Choroid plexus epithelial cell (primary cell): ENCODE measurements around the gene CHD8.

ENCODE experiments used
- DNase-seq: peaks from one replicate; pipeline ENCODE4 v3.0.0-alpha.2; 2010; ENCODE audit warnings: low read depth
- H3K4me3 ChIP-seq: 2 replicates; pipeline ENCODE4 v1.5.1; 2011; ENCODE audit warnings: low read depth, mild to moderate bottlenecking, control low read depth, low read length, moderate library complexity
- TF ChIP-seq, protein P1 (sequence below): conservative IDR thresholded peaks from 2 replicates; pipeline ENCODE4 v1.5.1; 2011; ENCODE audit warnings: low read depth, mild to moderate bottlenecking, control low read depth, inconsistent platforms, low read length, moderate library complexity

The CHD8 gene

DNA sequence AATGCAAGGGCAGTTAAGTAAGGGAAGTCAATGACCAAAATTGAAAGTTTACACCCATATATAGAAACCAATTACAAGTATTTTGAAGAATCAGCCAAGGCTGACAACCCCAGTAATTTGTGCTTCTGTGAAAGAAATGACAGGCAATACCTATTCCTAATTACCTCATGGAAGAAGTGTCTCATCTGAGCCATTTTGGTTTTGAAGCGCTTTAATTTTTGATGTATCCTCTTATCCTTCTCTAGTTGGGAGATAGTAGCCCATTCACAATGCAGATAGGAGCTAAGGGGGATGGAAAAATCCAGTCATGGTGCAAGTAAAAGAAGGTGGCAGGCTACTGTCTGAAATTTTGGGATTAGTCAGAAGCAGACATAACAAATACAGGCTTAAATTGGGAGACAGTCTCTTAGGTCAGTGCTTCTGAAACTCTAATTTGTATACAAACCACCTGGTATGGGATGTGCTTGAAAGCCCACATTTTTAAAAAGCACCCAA, 41.7 kb downstream of the CHD8 start:
- H3K4me3 ChIP-seq = no peak overlapping the region
- TF ChIP-seq, protein P1, sequence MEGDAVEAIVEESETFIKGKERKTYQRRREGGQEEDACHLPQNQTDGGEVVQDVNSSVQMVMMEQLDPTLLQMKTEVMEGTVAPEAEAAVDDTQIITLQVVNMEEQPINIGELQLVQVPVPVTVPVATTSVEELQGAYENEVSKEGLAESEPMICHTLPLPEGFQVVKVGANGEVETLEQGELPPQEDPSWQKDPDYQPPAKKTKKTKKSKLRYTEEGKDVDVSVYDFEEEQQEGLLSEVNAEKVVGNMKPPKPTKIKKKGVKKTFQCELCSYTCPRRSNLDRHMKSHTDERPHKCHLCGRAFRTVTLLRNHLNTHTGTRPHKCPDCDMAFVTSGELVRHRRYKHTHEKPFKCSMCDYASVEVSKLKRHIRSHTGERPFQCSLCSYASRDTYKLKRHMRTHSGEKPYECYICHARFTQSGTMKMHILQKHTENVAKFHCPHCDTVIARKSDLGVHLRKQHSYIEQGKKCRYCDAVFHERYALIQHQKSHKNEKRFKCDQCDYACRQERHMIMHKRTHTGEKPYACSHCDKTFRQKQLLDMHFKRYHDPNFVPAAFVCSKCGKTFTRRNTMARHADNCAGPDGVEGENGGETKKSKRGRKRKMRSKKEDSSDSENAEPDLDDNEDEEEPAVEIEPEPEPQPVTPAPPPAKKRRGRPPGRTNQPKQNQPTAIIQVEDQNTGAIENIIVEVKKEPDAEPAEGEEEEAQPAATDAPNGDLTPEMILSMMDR = no peak
- no peak for DNase-seq

DNA sequence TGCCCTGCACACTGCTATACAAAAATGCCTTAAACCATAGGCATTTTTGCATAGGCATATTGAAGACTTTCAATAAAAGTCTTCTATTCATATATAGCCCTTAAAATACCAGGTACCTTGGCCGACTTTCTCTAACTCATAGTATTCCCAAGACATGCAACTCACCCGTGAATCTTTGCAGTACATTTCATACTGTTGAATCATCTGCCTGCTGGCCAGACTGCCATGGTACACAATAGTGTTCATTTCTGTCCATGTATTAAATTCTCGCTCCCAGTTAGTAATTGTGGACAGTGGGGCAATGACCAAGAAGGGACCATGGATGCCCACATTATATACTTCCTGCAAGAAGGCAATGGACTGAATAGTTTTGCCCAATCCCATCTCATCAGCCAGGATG, 47.8 kb downstream of the CHD8 start:
- H3K4me3 ChIP-seq = no peak overlapping the region
- TF ChIP-seq, protein P1 = no peak
- DNase-seq = peak; percentile 89

- no peak for DNase-seq
- TF ChIP-seq, protein P1 = no peak
- no peak overlapping the region for H3K4me3 ChIP-seq
Observed at GRCh38 chr14:21406213-21406612, 49.7 kb downstream of the CHD8 start.

DNA sequence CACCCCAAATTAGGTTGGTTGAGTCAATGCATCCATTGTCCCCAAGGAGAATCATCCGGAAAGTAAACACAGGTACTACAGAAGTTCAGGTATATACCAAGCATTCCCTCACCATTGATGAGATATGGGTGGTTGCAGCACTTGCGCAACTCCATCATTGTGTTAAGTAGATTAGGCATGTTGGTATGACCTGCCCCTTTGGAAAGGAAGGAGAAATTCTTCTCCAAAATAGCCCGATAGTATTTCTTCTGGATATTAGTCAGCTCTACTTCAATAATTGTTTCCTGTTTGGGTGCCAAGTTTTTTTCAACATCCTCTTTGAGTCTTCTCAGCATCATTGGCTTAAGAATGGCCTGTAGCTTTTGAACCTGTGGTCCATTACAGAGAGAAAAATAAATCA, 50.8 kb downstream of the CHD8 start:
- TF ChIP-seq, protein P1 = no peak
- H3K4me3 ChIP-seq = no peak overlapping the region
- DNase-seq = no peak

- no peak for DNase-seq
- H3K4me3 ChIP-seq = no peak overlapping the region
- TF ChIP-seq, protein P1 = no peak
Observed at GRCh38 chr14:21399311-21399870, 56.5 kb downstream of the CHD8 start.

GRCh38 chr14:21398901-21399300, 57.0 kb downstream of the CHD8 start:
- no peak overlapping the region for H3K4me3 ChIP-seq
- TF ChIP-seq, protein P1 = no peak
- DNase-seq = no peak

- DNase-seq = no peak
- TF ChIP-seq, protein P1 = no peak
- no peak overlapping the region for H3K4me3 ChIP-seq
Observed at GRCh38 chr14:21395450-21395849, 60.5 kb downstream of the CHD8 start.
